OCI-LY7 (cell line): ENCODE measurements around the gene GALNT8. TPM values are rescaled to one million over a fixed set of nuclear protein-coding genes. Genes with fewer than 3 reads are reported as not detected.

ENCODE experiments used
- BruUV-seq: library from RNA; stranded (reverse); fragments of 400-500 nt; replicated peaks from 2 replicates; lab custom pipeline; 2021; lab: Mats Ljungman, UMichigan
- CTCF ChIA-PET: fragments of 300-600 bp; sonication (Branson Sonifier 250); formaldehyde crosslinking; loops from one replicate; lab custom pipeline; 2022; ENCODE audit warnings: antibody characterized with exemption; ENCODE audit not compliant: unreplicated experiment; lab: Charles Lee
- POLR2A ChIA-PET: fragments of 300-600 bp; sonication (Branson Sonifier 250); formaldehyde crosslinking; loops from one replicate; lab custom pipeline; 2022; ENCODE audit warnings: antibody characterized with exemption; lab: Charles Lee
- DNase-seq: peaks from one replicate; pipeline ENCODE4 v3.0.0-alpha.2; 2015; ENCODE audit warnings: low spot score
- H2AFZ ChIP-seq: fragments of 200-600 bp; sonication (generic), shearing (Covaris generic); 2 replicates; pipeline ENCODE4 v1.6.1; 2014; ENCODE audit warnings: mild to moderate bottlenecking, antibody characterized with exemption, low read length, moderate library complexity
- H3K27ac ChIP-seq: fragments of 200-600 bp; sonication (generic); 2 replicates; pipeline ENCODE4 v1.5.1; 2014; ENCODE audit warnings: mixed run types, low read depth, mild to moderate bottlenecking, moderate library complexity, low read length, inconsistent platforms; ENCODE audit not compliant: poor library complexity, severe bottlenecking
- H3K36me3 ChIP-seq: fragments of 200-600 bp; sonication (generic); 2 replicates; pipeline ENCODE4 v1.6.1; 2014; ENCODE audit warnings: mild to moderate bottlenecking, antibody characterized with exemption, low read length, moderate library complexity, mixed read lengths; ENCODE audit not compliant: insufficient read depth
- H3K4me1 ChIP-seq: fragments of 200-600 bp; sonication (generic); 2 replicates; pipeline ENCODE4 v1.5.1; 2014; ENCODE audit warnings: mild to moderate bottlenecking, low read length; ENCODE audit not compliant: insufficient read depth, poor library complexity, severe bottlenecking
- H3K4me2 ChIP-seq: fragments of 200-600 bp; sonication (generic); 2 replicates; pipeline ENCODE4 v1.6.1; 2014; ENCODE audit warnings: mild to moderate bottlenecking, low read length
- H3K4me3 ChIP-seq: fragments of 200-600 bp; sonication (generic); 2 replicates; pipeline ENCODE4 v1.5.1; 2014; ENCODE audit warnings: mild to moderate bottlenecking, low read depth, low read length; ENCODE audit not compliant: poor library complexity, severe bottlenecking
- H3K79me2 ChIP-seq: fragments of 200-600 bp; sonication (generic); 2 replicates; pipeline ENCODE4 v1.6.1; 2016; ENCODE audit warnings: low read depth, mild to moderate bottlenecking, low read length, moderate library complexity, mixed read lengths; ENCODE audit not compliant: insufficient read depth
- H3K9me2 ChIP-seq: fragments of 200-600 bp; sonication (generic); 2 replicates; pipeline ENCODE4 v1.6.1; 2016; ENCODE audit warnings: mild to moderate bottlenecking, low read length, mixed read lengths; ENCODE audit not compliant: insufficient read depth
- H3K9me3 ChIP-seq: fragments of 200-600 bp; sonication (generic); 2 replicates; pipeline ENCODE4 v1.6.1; 2014; ENCODE audit warnings: mild to moderate bottlenecking, mixed run types, low read length, mixed read lengths
- H4K20me1 ChIP-seq: fragments of 200-600 bp; sonication (generic); 2 replicates; pipeline ENCODE4 v1.6.1; 2014; ENCODE audit warnings: mild to moderate bottlenecking, antibody characterized with exemption, low read length, moderate library complexity, mixed read lengths; ENCODE audit not compliant: insufficient read depth
- EZH2phosphoT487 ChIP-seq: fragments of 200-600 bp; sonication (generic); IDR thresholded peaks from 2 replicates; pipeline ENCODE4 v1.6.1; 2018; ENCODE audit warnings: low read depth, borderline replicate concordance, mild to moderate bottlenecking, mixed run types, antibody characterized with exemption, low read length, moderate library complexity, mixed read lengths
- intact Hi-C: fragments of 100-400 bp; cut with micrococcal nuclease; formaldehyde crosslinking; loops from one replicate; pipeline ENCODE4 v1.10.0; 2022; ENCODE audit not compliant: unreplicated experiment
- total RNA-seq, 2 experiments: library from RNA; depleted of rRNA in 1 of 2; stranded (reverse); fragments of >200 nt in 1 of 2; shearing (Covaris generic) in 1 of 2; gene quantifications; 2 replicates each; pipeline ENCODE4 v1.2.3, GENCODE V29; 2014 to 2022
- TF ChIP-seq, protein P1 (sequence below): fragments of 200-600 bp; sonication (generic); conservative IDR thresholded peaks from 2 replicates; pipeline ENCODE4 v1.5.1; 2014; ENCODE audit warnings: mild to moderate bottlenecking, antibody characterized with exemption, low read length, moderate library complexity, mixed read lengths

The GALNT8 gene
- total RNA-seq, 2 experiments from 2014 or later = 0.60 TPM; not detected in 1

DNA sequence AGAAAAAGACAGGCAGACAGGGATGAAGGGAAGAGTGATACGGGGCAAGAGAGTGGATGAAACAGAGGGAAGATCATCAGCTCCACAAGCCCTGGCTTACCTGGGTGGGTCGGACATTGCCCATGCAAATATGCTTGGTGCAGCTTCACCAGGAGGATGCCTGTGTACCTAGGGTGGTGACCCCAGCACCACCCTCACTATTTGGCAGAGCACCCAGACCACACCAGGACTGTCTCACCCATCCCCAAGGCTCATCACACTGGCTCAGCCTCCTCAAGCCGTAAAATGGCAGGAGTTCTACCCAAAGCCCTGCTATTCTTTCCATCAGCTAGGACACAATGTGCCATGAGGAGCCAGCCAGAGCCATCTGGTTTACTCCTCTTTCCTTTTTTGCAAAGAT, 3.0 kb downstream of the GALNT8 start:
- DNase-seq = no peak
- H3K4me1 ChIP-seq = no peaks in the 10 kb centered on the region
- CTCF ChIA-PET = no interaction called here
- H3K4me3 ChIP-seq = no peak overlapping the region
- no peaks in the 10 kb centered on the region for H3K79me2 ChIP-seq
- H2AFZ ChIP-seq = no peak overlapping the region
- H3K9me3 ChIP-seq = no peaks in the 10 kb centered on the region
- TF ChIP-seq EZH2phosphoT487 = no peak
- TF ChIP-seq, protein P1, sequence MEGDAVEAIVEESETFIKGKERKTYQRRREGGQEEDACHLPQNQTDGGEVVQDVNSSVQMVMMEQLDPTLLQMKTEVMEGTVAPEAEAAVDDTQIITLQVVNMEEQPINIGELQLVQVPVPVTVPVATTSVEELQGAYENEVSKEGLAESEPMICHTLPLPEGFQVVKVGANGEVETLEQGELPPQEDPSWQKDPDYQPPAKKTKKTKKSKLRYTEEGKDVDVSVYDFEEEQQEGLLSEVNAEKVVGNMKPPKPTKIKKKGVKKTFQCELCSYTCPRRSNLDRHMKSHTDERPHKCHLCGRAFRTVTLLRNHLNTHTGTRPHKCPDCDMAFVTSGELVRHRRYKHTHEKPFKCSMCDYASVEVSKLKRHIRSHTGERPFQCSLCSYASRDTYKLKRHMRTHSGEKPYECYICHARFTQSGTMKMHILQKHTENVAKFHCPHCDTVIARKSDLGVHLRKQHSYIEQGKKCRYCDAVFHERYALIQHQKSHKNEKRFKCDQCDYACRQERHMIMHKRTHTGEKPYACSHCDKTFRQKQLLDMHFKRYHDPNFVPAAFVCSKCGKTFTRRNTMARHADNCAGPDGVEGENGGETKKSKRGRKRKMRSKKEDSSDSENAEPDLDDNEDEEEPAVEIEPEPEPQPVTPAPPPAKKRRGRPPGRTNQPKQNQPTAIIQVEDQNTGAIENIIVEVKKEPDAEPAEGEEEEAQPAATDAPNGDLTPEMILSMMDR = no peak
- no peaks in the 10 kb centered on the region for H3K36me3 ChIP-seq
- no peak overlapping the region for H3K4me2 ChIP-seq
- POLR2A ChIA-PET = interaction anchor here (0.5 kb wide), 1 partner anchor 44 kb away, joined by 3 read pairs; no protein-coding TSS in a partner anchor
- intact Hi-C loops = no loop called here
- no peaks in the 10 kb centered on the region for H3K9me2 ChIP-seq
- H3K27ac ChIP-seq = no peak overlapping the region
- BruUV-seq = no TSS peak
- H4K20me1 ChIP-seq = no peaks in the 10 kb centered on the region

DNA sequence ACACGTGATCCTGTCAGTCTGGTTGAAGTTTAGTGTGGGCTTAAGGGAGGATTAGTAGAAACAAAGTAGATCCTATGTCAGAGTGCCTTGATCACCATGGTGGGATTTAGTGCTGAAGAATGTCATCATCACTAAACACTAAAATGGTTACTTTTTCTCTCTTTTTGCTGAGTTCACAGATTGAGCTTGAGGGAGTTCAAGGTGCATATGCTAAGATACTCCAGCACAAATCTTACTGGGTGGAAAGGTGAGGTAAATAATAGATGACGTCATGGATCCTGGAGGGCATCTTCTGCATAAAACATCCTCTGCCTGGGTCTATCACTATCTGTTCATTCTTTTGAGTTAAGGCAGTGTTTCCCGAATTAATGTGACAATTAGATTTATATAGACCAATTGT, 4.9 kb downstream of the GALNT8 start:
- no peaks in the 10 kb centered on the region for H3K4me1 ChIP-seq
- BruUV-seq = no TSS peak
- H3K4me3 ChIP-seq = no peak overlapping the region
- H3K9me2 ChIP-seq = no peaks in the 10 kb centered on the region
- no peak for TF ChIP-seq EZH2phosphoT487
- TF ChIP-seq, protein P1 = no peak
- DNase-seq = no peak
- CTCF ChIA-PET = no interaction called here
- H2AFZ ChIP-seq = no peak overlapping the region
- H3K4me2 ChIP-seq = no peak overlapping the region
- H3K79me2 ChIP-seq = no peaks in the 10 kb centered on the region
- intact Hi-C loops = no loop called here
- no peak overlapping the region for H3K27ac ChIP-seq
- H3K9me3 ChIP-seq = no peaks in the 10 kb centered on the region
- no peaks in the 10 kb centered on the region for H4K20me1 ChIP-seq
- POLR2A ChIA-PET = no interaction called here
- no peaks in the 10 kb centered on the region for H3K36me3 ChIP-seq

DNA sequence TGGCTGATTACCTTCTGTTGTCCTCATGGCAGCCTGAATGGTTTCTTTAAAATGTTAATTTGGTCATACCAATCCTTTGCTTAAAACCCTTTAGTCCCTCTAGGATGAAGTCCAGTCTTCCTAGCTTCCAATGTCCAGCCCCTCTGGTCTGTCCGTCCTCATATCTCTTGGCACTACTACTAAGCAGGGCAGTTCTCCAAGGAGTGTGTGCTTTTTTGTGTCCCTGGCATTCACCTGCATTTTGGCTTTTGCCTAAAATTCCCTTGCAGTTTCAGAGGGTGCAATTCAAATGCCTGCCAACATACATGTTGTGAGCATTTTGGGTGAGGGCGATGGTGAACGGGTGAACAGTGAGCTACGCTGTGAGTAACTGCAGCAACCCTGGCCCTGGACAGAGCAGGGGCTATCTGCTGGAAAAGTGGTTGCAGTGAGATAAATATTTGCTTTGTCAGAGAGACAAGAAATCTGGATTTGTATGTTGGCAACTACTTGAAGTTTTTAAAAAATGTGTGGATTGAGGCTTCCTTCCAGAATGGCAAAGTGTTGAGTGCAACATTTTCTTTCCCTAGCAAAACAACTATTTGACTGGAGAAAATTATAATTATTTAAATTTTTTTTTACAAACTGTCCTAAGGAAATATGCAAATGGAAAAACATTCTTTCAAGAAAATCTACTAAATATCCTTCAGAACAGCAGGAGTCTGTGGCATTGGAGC, 14.6 kb downstream of the GALNT8 start:
- Histone ChIP-seq H4K20me1 (no peaks in the 10 kb centered on the region), H3K36me3 (no peaks in the 10 kb centered on the region), H3K9me3 (no peaks in the 10 kb centered on the region), H3K9me2 (no peaks in the 10 kb centered on the region), H3K27ac (no peak overlapping the region), H2AFZ (no peak overlapping the region), H3K79me2 (no peaks in the 10 kb centered on the region), H3K4me3 (no peak overlapping the region), H3K4me1 (no peaks in the 10 kb centered on the region), H3K4me2 (no peak overlapping the region)
- DNase-seq = no peak
- intact Hi-C loops = no loop called here
- POLR2A ChIA-PET = no interaction called here
- BruUV-seq = no TSS peak
- TF ChIP-seq, protein P1 = no peak
- no peak for TF ChIP-seq EZH2phosphoT487
- CTCF ChIA-PET = no interaction called here
